ENCODE measurements around the gene RTL10. TPM values are rescaled to one million over a fixed set of nuclear protein-coding genes. Genes with fewer than 3 reads are reported as not detected.

The RTL10 gene
- total RNA-seq, 1 donor from 2014 or later: 20.5 TPM

- Histone ChIP-seq H3K9me3 (no peaks in the 10 kb centered on the region), H3K36me3 (no peaks in the 10 kb centered on the region), H3K4me3 (no peak overlapping the region), H3K27me3 (no peaks in the 10 kb centered on the region), H3K4me1 (peaks cover 5% of the 10 kb centered on the region), H3K27ac (no peak overlapping the region)
- TF ChIP-seq CTCF (IDR thresholded peaks at IDR 0.05): no peak
- intact Hi-C loops (cut with DNase I): no loop called here
- no peak for DNase-seq
- no peak for ATAC-seq
Measured at GRCh38 chr22:19815093-19815822, 39.4 kb downstream of the RTL10 start.

- H3K27me3 ChIP-seq: no peaks in the 10 kb centered on the region
- no peak for TF ChIP-seq CTCF (IDR thresholded peaks at IDR 0.05)
- ATAC-seq (no peak), DNase-seq (no peak)
- no peaks in the 10 kb centered on the region for H3K9me3 ChIP-seq
- peaks cover 5% of the 10 kb centered on the region for H3K4me1 ChIP-seq
- no peaks in the 10 kb centered on the region for H3K36me3 ChIP-seq
- no peak overlapping the region for H3K4me3 ChIP-seq
- intact Hi-C loops (cut with DNase I): no loop called here
- H3K27ac ChIP-seq: no peak overlapping the region
Measured at GRCh38 chr22:19814428-19814827, 40.2 kb downstream of the RTL10 start.

GRCh38 chr22:19812910-19813309 is 41.8 kb downstream of the RTL10 start:
- TF ChIP-seq CTCF (IDR thresholded peaks at IDR 0.05): no peak
- H3K9me3 ChIP-seq: no peaks in the 10 kb centered on the region
- no peak for DNase-seq
- peaks cover 1% of the 10 kb centered on the region for H3K4me1 ChIP-seq
- intact Hi-C loops (cut with DNase I): no loop called here
- no peaks in the 10 kb centered on the region for H3K27me3 ChIP-seq
- H3K27ac ChIP-seq: no peak overlapping the region
- no peak overlapping the region for H3K4me3 ChIP-seq
- no peaks in the 10 kb centered on the region for H3K36me3 ChIP-seq
- ATAC-seq: no peak

- no peak for TF ChIP-seq CTCF (IDR thresholded peaks at IDR 0.05)
- no peaks in the 10 kb centered on the region for H3K27me3 ChIP-seq
- ATAC-seq (no peak), DNase-seq (no peak)
- H3K27ac ChIP-seq: no peak overlapping the region
- H3K4me3 ChIP-seq: no peak overlapping the region
- no peaks in the 10 kb centered on the region for H3K4me1 ChIP-seq
- no peaks in the 10 kb centered on the region for H3K36me3 ChIP-seq
- intact Hi-C loops (cut with DNase I): no loop called here
- H3K9me3 ChIP-seq: no peaks in the 10 kb centered on the region
Measured at GRCh38 chr22:19811811-19812771, 42.6 kb downstream of the RTL10 start.

GRCh38 chr22:19811211-19811621 is 43.5 kb downstream of the RTL10 start:
- no peaks in the 10 kb centered on the region for H3K9me3 ChIP-seq
- no peaks in the 10 kb centered on the region for H3K4me1 ChIP-seq
- H3K27me3 ChIP-seq: no peaks in the 10 kb centered on the region
- no peak for TF ChIP-seq CTCF (IDR thresholded peaks at IDR 0.05)
- H3K36me3 ChIP-seq: no peaks in the 10 kb centered on the region
- no peak overlapping the region for H3K4me3 ChIP-seq
- DNase-seq (no peak), ATAC-seq (no peak)
- no peak overlapping the region for H3K27ac ChIP-seq
- intact Hi-C loops (cut with DNase I): no loop called here

Data from upper lobe of right lung (tissue), 1 donor.